GM23338 (cell line): ENCODE measurements around the gene METTL3. TPM values are rescaled to one million over a fixed set of nuclear protein-coding genes. Genes with fewer than 3 reads are reported as not detected.

ENCODE experiments used
- ATAC-seq: fragments of 200-7000 bp; cut with Tn5 transposase; 3 replicates; pipeline ENCODE4 v1.9.1; 2020
- DNase-seq: peaks from one replicate; pipeline ENCODE4 v3.0.0-alpha.2; 2015; ENCODE audit warnings: low spot score
- H2AFZ ChIP-seq: fragments of 200-600 bp; sonication (generic); 2 replicates; pipeline ENCODE4 v1.8.0; 2016; ENCODE audit warnings: antibody characterized with exemption, mild to moderate bottlenecking, moderate library complexity
- H3F3A ChIP-seq: fragments of 200-600 bp; sonication (generic); replicated peaks from 2 replicates; pipeline ENCODE4 v1.8.0; 2017; ENCODE audit warnings: antibody characterized with exemption, mixed run types, low read depth
- H3K27ac ChIP-seq: fragments of 200-600 bp; sonication (generic); 2 replicates; pipeline ENCODE4 v1.6.1; 2016; ENCODE audit warnings: low read depth
- H3K27me3 ChIP-seq: fragments of 200-600 bp; sonication (generic); 2 replicates; pipeline ENCODE4 v1.8.0; 2016; ENCODE audit warnings: mild to moderate bottlenecking, mixed run types, moderate library complexity; ENCODE audit not compliant: insufficient read depth
- H3K36me3 ChIP-seq: fragments of 200-600 bp; sonication (generic); 2 replicates; pipeline ENCODE4 v1.8.0; 2016; ENCODE audit warnings: mild to moderate bottlenecking; ENCODE audit not compliant: insufficient read depth
- H3K4me1 ChIP-seq: fragments of 200-600 bp; sonication (generic); 2 replicates; pipeline ENCODE4 v1.8.0; 2016; ENCODE audit warnings: mild to moderate bottlenecking, moderate library complexity; ENCODE audit not compliant: insufficient read depth
- H3K4me2 ChIP-seq: fragments of 200-600 bp; sonication (generic); 2 replicates; pipeline ENCODE4 v1.7.1; 2017; ENCODE audit warnings: mixed run types
- H3K4me3 ChIP-seq: fragments of 200-600 bp; sonication (generic); 2 replicates; pipeline ENCODE4 v1.6.1; 2016; ENCODE audit warnings: mixed run types
- H3K79me2 ChIP-seq: fragments of 200-600 bp; sonication (generic); replicated peaks from 2 replicates; pipeline ENCODE4 v1.8.0; 2017; ENCODE audit warnings: mild to moderate bottlenecking; ENCODE audit not compliant: insufficient read depth
- H3K9me2 ChIP-seq: fragments of 200-600 bp; sonication (generic); 2 replicates; pipeline ENCODE4 v1.8.0; 2017; ENCODE audit not compliant: insufficient read depth
- H4K20me1 ChIP-seq: fragments of 200-600 bp; sonication (generic); replicated peaks from 2 replicates; pipeline ENCODE4 v1.8.0; 2017; ENCODE audit warnings: mild to moderate bottlenecking; ENCODE audit not compliant: insufficient read depth
- H3K27ac Mint-ChIP-seq: 2 replicates; pipeline ENCODE4 v1.8.0; 2020; ENCODE audit warnings: inconsistent platforms, mild to moderate bottlenecking, moderate library complexity, mixed read lengths
- H3K27me3 Mint-ChIP-seq: 3 replicates; pipeline ENCODE4 v1.8.0; 2022; ENCODE audit warnings: low read depth, mild to moderate bottlenecking, moderate library complexity, mixed read lengths, inconsistent platforms; ENCODE audit not compliant: insufficient read depth, poor library complexity
- H3K36me3 Mint-ChIP-seq: 3 replicates; pipeline ENCODE4 v1.8.0; 2021; ENCODE audit warnings: low read depth, mild to moderate bottlenecking, inconsistent platforms, moderate library complexity, mixed read lengths
- H3K4me1 Mint-ChIP-seq: 3 replicates; pipeline ENCODE4 v1.8.0; 2020; ENCODE audit warnings: mild to moderate bottlenecking, inconsistent platforms, mixed read lengths
- H3K4me3 Mint-ChIP-seq: 3 replicates; pipeline ENCODE4 v1.8.0; 2021; ENCODE audit warnings: moderate library complexity, mild to moderate bottlenecking, inconsistent platforms, mixed read lengths
- H3K9me3 Mint-ChIP-seq: 3 replicates; pipeline ENCODE4 v1.8.0; 2020; ENCODE audit warnings: moderate library complexity, mild to moderate bottlenecking, inconsistent platforms, mixed read lengths
- CREB1 ChIP-seq: fragments of 250-450 bp; sonication (Bioruptor Pico); IDR thresholded peaks from 2 replicates; pipeline ENCODE4 v1.5.0; 2020; ENCODE audit warnings: low read depth, mild to moderate bottlenecking, moderate library complexity
- EZH2 ChIP-seq: fragments of 200-600 bp; sonication (generic); IDR thresholded peaks from one replicate; pipeline ENCODE4 v1.8.0; 2017; ENCODE audit warnings: antibody characterized with exemption, mild to moderate bottlenecking, low read depth; ENCODE audit not compliant: unreplicated experiment
- NANOG ChIP-seq: IDR thresholded peaks from 2 replicates; pipeline ENCODE4 v1.6.1; 2016; ENCODE audit warnings: antibody characterized with exemption, borderline replicate concordance
- POLR2AphosphoS5 ChIP-seq: IDR thresholded peaks from 2 replicates; pipeline ENCODE4 v1.6.1; 2016; ENCODE audit warnings: antibody characterized with exemption, low read depth
- ZNF114 ChIP-seq: fragments of 250-450 bp; sonication (Bioruptor Pico); IDR thresholded peaks from 2 replicates; pipeline ENCODE4 v1.5.0; 2020; ENCODE audit warnings: mild to moderate bottlenecking, moderate library complexity
- ZNF331 ChIP-seq: fragments of 250-450 bp; sonication (Bioruptor Pico); IDR thresholded peaks from 2 replicates; pipeline ENCODE4 v1.5.0; 2020; ENCODE audit warnings: low read depth, mild to moderate bottlenecking, moderate library complexity
- polyA plus RNA-seq: library from polyadenylated mRNA; unstranded; fragments of >200 nt; fragmentation: Nextera tagmentation; extraction: Ambion mirVana; gene quantifications from 2 replicates; pipeline ENCODE4 v1.2.1, GENCODE V29; 2016
- total RNA-seq: library from RNA; depleted of rRNA; stranded (reverse); fragments of >200 nt; shearing (Covaris generic); gene quantifications from 2 replicates; pipeline ENCODE4 v1.2.3, GENCODE V29; 2014
- TF ChIP-seq, protein P1 (sequence below): fragments of 250-450 bp; sonication (Bioruptor Pico); IDR thresholded peaks from 2 replicates; pipeline ENCODE4 v1.5.0; 2020; ENCODE audit warnings: mild to moderate bottlenecking, moderate library complexity
- TF ChIP-seq, protein P2 (sequence below), 2 experiments: fragments of 200-600 bp in 1 of 2; sonication (generic) in 1 of 2; conservative IDR thresholded peaks; 2 replicates each; pipeline versions ENCODE4 v1.5.1 to v1.6.1; 2016 to 2017; ENCODE audit warnings: antibody characterized with exemption in 2 of 2, low read depth in 2 of 2, mild to moderate bottlenecking in 2 of 2, moderate library complexity in 1 of 2

The METTL3 gene
- total and polyA plus RNA-seq, 2 experiments from 2014 or later = 100 to 140 TPM

DNA sequence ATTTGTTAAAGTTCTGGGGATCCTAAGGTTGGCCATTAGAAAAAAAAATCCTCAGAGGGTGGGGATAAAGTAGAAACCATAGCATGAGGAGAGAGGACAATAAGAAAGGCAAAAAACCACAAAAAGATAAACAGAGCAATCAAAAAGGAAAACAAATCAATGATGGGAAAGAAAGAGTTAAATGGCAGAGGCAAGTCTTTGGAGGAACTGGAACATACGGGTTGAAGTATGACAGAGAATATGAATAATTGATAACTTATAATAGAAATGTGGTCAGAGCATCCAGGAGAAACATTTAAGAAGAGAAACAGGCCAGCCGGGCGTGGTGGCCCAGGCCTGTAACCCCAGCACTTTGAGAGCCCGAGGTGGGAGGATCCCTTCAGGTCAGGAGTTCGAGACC, 32.8 kb upstream of the METTL3 start (continued):
- TF ChIP-seq, protein P1, sequence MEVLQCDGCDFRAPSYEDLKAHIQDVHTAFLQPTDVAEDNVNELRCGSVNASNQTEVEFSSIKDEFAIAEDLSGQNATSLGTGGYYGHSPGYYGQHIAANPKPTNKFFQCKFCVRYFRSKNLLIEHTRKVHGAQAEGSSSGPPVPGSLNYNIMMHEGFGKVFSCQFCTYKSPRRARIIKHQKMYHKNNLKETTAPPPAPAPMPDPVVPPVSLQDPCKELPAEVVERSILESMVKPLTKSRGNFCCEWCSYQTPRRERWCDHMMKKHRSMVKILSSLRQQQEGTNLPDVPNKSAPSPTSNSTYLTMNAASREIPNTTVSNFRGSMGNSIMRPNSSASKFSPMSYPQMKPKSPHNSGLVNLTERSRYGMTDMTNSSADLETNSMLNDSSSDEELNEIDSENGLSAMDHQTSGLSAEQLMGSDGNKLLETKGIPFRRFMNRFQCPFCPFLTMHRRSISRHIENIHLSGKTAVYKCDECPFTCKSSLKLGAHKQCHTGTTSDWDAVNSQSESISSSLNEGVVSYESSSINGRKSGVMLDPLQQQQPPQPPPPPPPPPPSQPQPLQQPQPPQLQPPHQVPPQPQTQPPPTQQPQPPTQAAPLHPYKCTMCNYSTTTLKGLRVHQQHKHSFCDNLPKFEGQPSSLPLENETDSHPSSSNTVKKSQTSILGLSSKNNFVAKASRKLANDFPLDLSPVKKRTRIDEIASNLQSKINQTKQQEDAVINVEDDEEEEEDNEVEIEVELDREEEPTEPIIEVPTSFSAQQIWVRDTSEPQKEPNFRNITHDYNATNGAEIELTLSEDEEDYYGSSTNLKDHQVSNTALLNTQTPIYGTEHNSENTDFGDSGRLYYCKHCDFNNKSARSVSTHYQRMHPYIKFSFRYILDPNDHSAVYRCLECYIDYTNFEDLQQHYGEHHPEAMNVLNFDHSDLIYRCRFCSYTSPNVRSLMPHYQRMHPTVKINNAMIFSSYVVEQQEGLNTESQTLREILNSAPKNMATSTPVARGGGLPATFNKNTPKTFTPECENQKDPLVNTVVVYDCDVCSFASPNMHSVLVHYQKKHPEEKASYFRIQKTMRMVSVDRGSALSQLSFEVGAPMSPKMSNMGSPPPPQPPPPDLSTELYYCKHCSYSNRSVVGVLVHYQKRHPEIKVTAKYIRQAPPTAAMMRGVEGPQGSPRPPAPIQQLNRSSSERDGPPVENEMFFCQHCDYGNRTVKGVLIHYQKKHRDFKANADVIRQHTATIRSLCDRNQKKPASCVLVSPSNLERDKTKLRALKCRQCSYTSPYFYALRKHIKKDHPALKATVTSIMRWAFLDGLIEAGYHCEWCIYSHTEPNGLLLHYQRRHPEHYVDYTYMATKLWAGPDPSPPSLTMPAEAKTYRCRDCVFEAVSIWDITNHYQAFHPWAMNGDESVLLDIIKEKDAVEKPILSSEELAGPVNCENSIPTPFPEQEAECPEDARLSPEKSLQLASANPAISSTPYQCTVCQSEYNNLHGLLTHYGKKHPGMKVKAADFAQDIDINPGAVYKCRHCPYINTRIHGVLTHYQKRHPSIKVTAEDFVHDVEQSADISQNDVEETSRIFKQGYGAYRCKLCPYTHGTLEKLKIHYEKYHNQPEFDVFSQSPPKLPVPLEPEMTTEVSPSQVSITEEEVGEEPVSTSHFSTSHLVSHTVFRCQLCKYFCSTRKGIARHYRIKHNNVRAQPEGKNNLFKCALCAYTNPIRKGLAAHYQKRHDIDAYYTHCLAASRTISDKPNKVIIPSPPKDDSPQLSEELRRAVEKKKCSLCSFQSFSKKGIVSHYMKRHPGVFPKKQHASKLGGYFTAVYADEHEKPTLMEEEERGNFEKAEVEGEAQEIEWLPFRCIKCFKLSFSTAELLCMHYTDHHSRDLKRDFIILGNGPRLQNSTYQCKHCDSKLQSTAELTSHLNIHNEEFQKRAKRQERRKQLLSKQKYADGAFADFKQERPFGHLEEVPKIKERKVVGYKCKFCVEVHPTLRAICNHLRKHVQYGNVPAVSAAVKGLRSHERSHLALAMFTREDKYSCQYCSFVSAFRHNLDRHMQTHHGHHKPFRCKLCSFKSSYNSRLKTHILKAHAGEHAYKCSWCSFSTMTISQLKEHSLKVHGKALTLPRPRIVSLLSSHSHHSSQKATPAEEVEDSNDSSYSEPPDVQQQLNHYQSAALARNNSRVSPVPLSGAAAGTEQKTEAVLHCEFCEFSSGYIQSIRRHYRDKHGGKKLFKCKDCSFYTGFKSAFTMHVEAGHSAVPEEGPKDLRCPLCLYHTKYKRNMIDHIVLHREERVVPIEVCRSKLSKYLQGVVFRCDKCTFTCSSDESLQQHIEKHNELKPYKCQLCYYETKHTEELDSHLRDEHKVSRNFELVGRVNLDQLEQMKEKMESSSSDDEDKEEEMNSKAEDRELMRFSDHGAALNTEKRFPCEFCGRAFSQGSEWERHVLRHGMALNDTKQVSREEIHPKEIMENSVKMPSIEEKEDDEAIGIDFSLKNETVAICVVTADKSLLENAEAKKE (CRISPR knock-in tag) = no peak

DNA sequence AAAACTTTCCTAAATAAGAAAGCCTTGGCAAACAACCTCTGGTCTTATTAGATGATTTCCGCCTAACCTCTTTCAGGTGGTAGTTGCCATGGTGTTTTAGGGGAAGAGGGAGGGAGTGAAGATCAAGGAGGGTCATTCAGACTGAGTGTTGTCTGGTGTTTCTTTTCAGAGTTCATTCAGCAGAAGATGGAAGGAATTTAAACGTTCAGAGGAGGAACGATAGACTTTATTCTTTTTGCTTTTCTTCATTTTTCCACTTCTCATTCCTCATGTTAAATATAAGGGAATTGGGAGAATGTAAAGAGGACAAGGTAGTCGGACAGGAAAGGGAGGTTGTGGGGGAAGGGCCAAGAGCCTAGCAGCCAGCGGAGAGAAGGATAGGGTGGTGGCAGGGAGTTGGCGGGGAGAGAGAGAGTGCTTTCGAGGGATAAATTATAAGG, 32.4 kb upstream of the METTL3 start:
- H3K4me3 Mint-ChIP-seq = peak overlapping the region; percentile 49
- Histone ChIP-seq H3K79me2 (peaks cover 5% of the 10 kb centered on the region), H4K20me1 (no peaks in the 10 kb centered on the region), H3K4me2 (peak overlapping the region; percentile 14), H3K4me3 (peak overlapping the region; percentile 6; the same call in 1 of the 2 replicates), H2AFZ (no peak overlapping the region), H3F3A (no peaks in the 10 kb centered on the region), H3K27me3 (no peaks in the 10 kb centered on the region), H3K4me1 (peaks cover 30% of the 10 kb centered on the region), H3K36me3 (no peaks in the 10 kb centered on the region), H3K27ac (peak overlapping the region; percentile 46), H3K9me2 (no peaks in the 10 kb centered on the region)
- H3K27me3 Mint-ChIP-seq = peaks cover 25% of the 10 kb centered on the region
- H3K36me3 Mint-ChIP-seq = peaks cover 14% of the 10 kb centered on the region; the same call in 2 of the 3 replicates
- DNase-seq = peak; percentile 84
- ATAC-seq = peak; percentile 82
- H3K27ac Mint-ChIP-seq = peak overlapping the region; percentile 85
- peaks cover 35% of the 10 kb centered on the region for H3K4me1 Mint-ChIP-seq
- H3K9me3 Mint-ChIP-seq = peaks cover 21% of the 10 kb centered on the region
- TF ChIP-seq ZNF114 (CRISPR knock-in tag) (no peak), ZNF331 (CRISPR knock-in tag) (no peak), NANOG (no peak), EZH2 (no peak), CREB1 (CRISPR knock-in tag) (no peak), POLR2AphosphoS5 (no peak)
- TF ChIP-seq, protein P2, sequence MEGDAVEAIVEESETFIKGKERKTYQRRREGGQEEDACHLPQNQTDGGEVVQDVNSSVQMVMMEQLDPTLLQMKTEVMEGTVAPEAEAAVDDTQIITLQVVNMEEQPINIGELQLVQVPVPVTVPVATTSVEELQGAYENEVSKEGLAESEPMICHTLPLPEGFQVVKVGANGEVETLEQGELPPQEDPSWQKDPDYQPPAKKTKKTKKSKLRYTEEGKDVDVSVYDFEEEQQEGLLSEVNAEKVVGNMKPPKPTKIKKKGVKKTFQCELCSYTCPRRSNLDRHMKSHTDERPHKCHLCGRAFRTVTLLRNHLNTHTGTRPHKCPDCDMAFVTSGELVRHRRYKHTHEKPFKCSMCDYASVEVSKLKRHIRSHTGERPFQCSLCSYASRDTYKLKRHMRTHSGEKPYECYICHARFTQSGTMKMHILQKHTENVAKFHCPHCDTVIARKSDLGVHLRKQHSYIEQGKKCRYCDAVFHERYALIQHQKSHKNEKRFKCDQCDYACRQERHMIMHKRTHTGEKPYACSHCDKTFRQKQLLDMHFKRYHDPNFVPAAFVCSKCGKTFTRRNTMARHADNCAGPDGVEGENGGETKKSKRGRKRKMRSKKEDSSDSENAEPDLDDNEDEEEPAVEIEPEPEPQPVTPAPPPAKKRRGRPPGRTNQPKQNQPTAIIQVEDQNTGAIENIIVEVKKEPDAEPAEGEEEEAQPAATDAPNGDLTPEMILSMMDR (conservative IDR thresholded peaks at IDR 0.05; ENCODE audit: low read depth in 2 of 2) = no peak
- TF ChIP-seq, protein P1 (CRISPR knock-in tag) = no peak
